Adrenal gland (tissue), 12 donors: ENCODE data around the gene ARHGAP12. TPM values are rescaled to one million over a fixed set of nuclear protein-coding genes. Genes with fewer than 3 reads are reported as not detected.
"Not testable (repeated sequence)": the region's sequence is repeated elsewhere in the genome, so short reads cannot be mapped to it uniquely, and the experiment has no call there.

ENCODE experiments used
- DNase-seq, 7 donors: peaks; one replicate each; pipeline ENCODE4 v3.0.0-alpha.2; 2019 to 2020
- H3K27ac ChIP-seq, 5 donors: fragments of 200-600 bp; sonication (generic) in 4 of 5; 1 replicate in 3 of 5; 2 replicates in 2 of 5; pipeline versions ENCODE4 v1.5.1 to v1.8.0; 2016 to 2020; ENCODE audit warnings: mild to moderate bottlenecking in 1 of 5
- H3K27me3 ChIP-seq: fragments of 200-600 bp; 2 replicates; pipeline ENCODE4 v1.8.0; 2021
- H3K36me3 ChIP-seq, 2 donors: fragments of 200-600 bp; replicated peaks in 1 of 2; 1 replicate in 1 of 2; 2 replicates in 1 of 2; pipeline versions ENCODE4 v1.5.1 to v1.8.0; 2018 to 2022
- H3K4me1 ChIP-seq, 2 donors: fragments of 200-600 bp; replicated peaks in 1 of 2; 1 replicate in 1 of 2; 2 replicates in 1 of 2; pipeline versions ENCODE4 v1.5.1 to v1.8.0; 2018 to 2021
- H3K4me3 ChIP-seq, 4 donors: fragments of 200-600 bp; sonication (generic) in 3 of 4; one replicate each; pipeline ENCODE4 v1.5.1; 2016 to 2018
- H3K9me3 ChIP-seq, 3 donors: fragments of 200-600 bp; sonication (generic) in 1 of 3; replicated peaks in 1 of 3; 1 replicate in 2 of 3; 2 replicates in 1 of 3; pipeline versions ENCODE4 v1.5.1 to v1.8.0; 2016 to 2021
- POLR2A ChIP-seq, 2 donors: fragments of 450-650 bp; IDR thresholded peaks; one replicate each; pipeline ENCODE4 v1.6.1; 2017; ENCODE audit warnings: antibody characterized with exemption in 2 of 2, mild to moderate bottlenecking in 2 of 2, moderate library complexity in 1 of 2
- WGBS, 4 donors: extraction: QIAGEN DNeasy Blood & Tissue Kit in 2 of 4; methylation state at CpG; one replicate each; pipeline versions ENCODE4 v1.1.5 to v1.1.7; 2013 to 2017; 5-methylcytosine and 5-hydroxymethylcytosine counted together
- intact Hi-C, 2 donors: fragments of 100-400 bp; cut with DNase I; formaldehyde crosslinking; loops; one replicate each; pipeline versions ENCODE4 v1.14.1 to v1.15.0; 2022 to 2023
- polyA plus RNA-seq, 3 donors: library from polyadenylated mRNA; stranded (reverse); fragments of 200-250 nt in 2 of 3; fragments of 350-450 nt in 1 of 3; fragmentation: Illumina TruSeq in 1 of 3; extraction: RNeasy Lipid Tissue Mini Kit (QIAGEN cat#74804) in 1 of 3; gene quantifications; one replicate each; pipeline ENCODE4 v1.2.3, GENCODE V29; 2013 to 2014
- total RNA-seq, 9 donors: library from RNA; depleted of rRNA in 4 of 9; stranded (reverse); fragments of >200 nt in 4 of 9; fragments of 120-200 nt in 1 of 9; fragmentation: NEBNext Ultra II Directional in 1 of 9; extraction: Animal tissue kit (Norgen Biotek cat#: 25700) in 1 of 9; gene quantifications; one replicate each; pipeline versions ENCODE4 v1.1.0 to v1.2.4, GENCODE V29; 2013 to 2023
- TF ChIP-seq, protein P1 (sequence below), 6 experiments: fragments of 450-650 bp in 4 of 6; fragments of 200-600 bp in 2 of 6; sonication (generic) in 1 of 6; IDR thresholded peaks; 1 replicate in 5 of 6; 2 replicates in 1 of 6; pipeline versions ENCODE4 v1.5.1 to v1.8.0; 2016 to 2021; ENCODE audit warnings: antibody characterized with exemption in 6 of 6, mild to moderate bottlenecking in 2 of 6, moderate library complexity in 1 of 6
- donor health status: healthy with polysubstance abuse.
- donor health status: Bipolar disorder and iron deficiency.
- donor health status: DM: yes; HTN: yes; CAD: no.
- donor health status: DM: no; HTN: no; CAD: no.
- donor health status: DM: no; HTN: no; CAD: no.
- donor health status: DM: yes; HTN: yes; CAD: no.

Gene ARHGAP12
- total and polyA plus RNA-seq, 12 donors = 26.7 to 88.6 (median 38.1) TPM

DNA sequence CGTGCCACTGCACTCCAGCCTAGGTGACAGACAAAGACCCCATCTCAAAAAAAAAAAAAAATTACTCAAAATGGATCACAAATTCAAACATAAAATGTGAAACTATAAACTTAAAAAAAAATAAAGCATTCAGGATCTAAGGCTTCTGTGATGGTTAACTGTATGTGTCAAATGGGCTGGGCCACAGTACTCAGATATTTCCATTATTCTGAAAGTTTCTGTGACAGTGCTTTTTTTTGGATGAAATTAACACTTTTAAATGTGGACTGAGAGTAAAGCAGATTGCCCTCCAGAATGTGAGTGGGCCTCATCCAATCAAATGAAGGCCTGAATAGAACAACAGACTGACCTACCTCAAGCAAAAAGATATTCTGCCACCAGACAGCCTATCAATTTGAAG, 26.0 kb downstream of the ARHGAP12 start:
- TF ChIP-seq, protein P1, sequence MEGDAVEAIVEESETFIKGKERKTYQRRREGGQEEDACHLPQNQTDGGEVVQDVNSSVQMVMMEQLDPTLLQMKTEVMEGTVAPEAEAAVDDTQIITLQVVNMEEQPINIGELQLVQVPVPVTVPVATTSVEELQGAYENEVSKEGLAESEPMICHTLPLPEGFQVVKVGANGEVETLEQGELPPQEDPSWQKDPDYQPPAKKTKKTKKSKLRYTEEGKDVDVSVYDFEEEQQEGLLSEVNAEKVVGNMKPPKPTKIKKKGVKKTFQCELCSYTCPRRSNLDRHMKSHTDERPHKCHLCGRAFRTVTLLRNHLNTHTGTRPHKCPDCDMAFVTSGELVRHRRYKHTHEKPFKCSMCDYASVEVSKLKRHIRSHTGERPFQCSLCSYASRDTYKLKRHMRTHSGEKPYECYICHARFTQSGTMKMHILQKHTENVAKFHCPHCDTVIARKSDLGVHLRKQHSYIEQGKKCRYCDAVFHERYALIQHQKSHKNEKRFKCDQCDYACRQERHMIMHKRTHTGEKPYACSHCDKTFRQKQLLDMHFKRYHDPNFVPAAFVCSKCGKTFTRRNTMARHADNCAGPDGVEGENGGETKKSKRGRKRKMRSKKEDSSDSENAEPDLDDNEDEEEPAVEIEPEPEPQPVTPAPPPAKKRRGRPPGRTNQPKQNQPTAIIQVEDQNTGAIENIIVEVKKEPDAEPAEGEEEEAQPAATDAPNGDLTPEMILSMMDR (IDR thresholded peaks at IDR 0.05) = no peak
- TF ChIP-seq POLR2A (IDR thresholded peaks at IDR 0.05) = no peak
- H3K27me3 ChIP-seq = no peaks in the 10 kb centered on the region
- 100% methylated on average over 1 of the region's 1 CpG for WGBS, 4 donors

DNA sequence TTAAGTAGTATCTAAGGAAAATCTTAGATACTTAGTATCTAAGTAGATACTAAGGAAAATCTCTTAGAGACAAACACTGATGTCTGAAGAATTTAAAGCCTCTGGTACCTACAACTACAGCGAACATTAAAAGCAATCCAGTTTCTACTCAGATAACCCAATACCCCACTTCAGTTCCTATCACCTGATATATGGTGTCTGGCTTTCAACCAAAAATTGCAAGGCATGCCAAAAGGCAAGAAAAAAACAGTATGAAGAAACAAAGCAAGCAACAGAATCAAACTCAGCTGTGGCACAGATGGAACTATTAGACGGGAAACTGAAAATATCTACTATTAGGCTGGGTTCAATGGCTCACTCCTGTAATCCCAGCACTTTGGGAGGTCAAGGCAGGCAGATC, 31.1 kb downstream of the ARHGAP12 start:
- 44 to 63% (median 50%) methylated on average over 2 of the region's 2 CpGs for WGBS, 4 donors
- H3K4me3 ChIP-seq = no peak overlapping the region
- H3K27me3 ChIP-seq = no peaks in the 10 kb centered on the region
- peaks cover 8 to 19% of the 10 kb centered on the region in 2 donors for H3K4me1 ChIP-seq
- no peak for DNase-seq
- peak overlapping the region in 2 of 5 donors; percentile 45 to 49 for H3K27ac ChIP-seq
- H3K36me3 ChIP-seq = no peaks in the 10 kb centered on the region
- intact Hi-C loops = no loop called here
- TF ChIP-seq, protein P1 (IDR thresholded peaks at IDR 0.05) = no peak
- TF ChIP-seq POLR2A (IDR thresholded peaks at IDR 0.05) = no peak
- H3K9me3 ChIP-seq = no peaks in the 10 kb centered on the region

More for the DNA sequence above, 26.0 kb downstream of the ARHGAP12 start:
- Histone ChIP-seq H3K4me3 (no peak overlapping the region), H3K4me1 (peaks cover 3 to 7% of the 10 kb centered on the region in 2 donors), H3K27ac (no peak overlapping the region), H3K9me3 (no peaks in the 10 kb centered on the region), H3K36me3 (no peaks in the 10 kb centered on the region)
- no peak for DNase-seq
- intact Hi-C loops = no loop called here

DNA sequence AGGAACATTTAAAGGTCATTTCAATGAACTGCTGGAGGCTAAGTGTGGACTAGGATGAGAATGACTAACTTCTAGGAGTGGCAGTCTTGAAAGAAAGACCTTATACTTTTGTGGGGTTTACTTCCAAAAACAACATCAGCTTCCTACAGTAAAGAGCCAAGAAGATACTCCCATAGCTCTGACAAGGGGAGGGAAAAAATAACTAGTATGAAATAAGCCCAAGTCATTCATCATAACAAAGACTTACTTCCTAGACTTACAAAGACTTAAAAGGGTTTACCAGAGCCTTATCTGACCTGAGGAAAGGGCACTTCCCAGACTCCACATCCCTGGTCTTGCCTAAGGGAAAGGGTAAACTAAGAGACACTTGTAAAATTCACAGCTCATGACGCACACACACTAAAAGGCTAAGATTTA, 31.7 kb downstream of the ARHGAP12 start:
- peaks cover 8 to 19% of the 10 kb centered on the region in 2 donors for H3K4me1 ChIP-seq
- no peaks in the 10 kb centered on the region for H3K36me3 ChIP-seq
- intact Hi-C loops = no loop called here
- H3K9me3 ChIP-seq = no peaks in the 10 kb centered on the region
- 78 to 87% (median 83%) methylated on average over 1 of the region's 1 CpG for WGBS, 4 donors
- no peak for TF ChIP-seq POLR2A (IDR thresholded peaks at IDR 0.05)
- TF ChIP-seq, protein P1 (IDR thresholded peaks at IDR 0.05) = no peak
- H3K4me3 ChIP-seq = no peak overlapping the region
- DNase-seq = no peak
- no peaks in the 10 kb centered on the region for H3K27me3 ChIP-seq
- H3K27ac ChIP-seq = peak overlapping the region in 2 of 5 donors; percentile 45 to 49

DNA sequence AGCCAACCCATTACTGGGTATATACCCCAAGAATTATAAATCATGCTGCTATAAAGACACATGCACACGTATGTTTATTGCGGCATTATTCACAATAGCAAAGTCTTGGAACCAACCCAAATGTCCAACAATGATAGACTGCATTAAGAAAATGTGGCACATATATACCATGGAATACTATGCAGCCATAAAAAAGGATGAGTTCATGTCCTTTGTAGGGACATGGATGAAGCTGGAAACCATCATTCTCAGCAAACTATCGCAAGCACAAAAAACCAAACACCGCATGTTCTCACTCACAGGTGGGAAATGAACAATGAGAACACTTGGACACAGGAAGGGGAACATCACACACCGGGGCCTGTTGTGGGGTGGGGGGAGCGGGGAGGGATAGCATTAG, 32.9 kb downstream of the ARHGAP12 start:
- H3K27me3 ChIP-seq, H3K4me3 ChIP-seq, H3K36me3 ChIP-seq, intact Hi-C loops, H3K27ac ChIP-seq, H3K9me3 ChIP-seq, DNase-seq: not testable (repeated sequence)
- WGBS, 4 donors = 96 to 100% (median 97%) methylated on average over 6 of the region's 6 CpGs
- H3K4me1 ChIP-seq = peaks cover 8 to 19% of the 10 kb centered on the region in 2 donors

DNA sequence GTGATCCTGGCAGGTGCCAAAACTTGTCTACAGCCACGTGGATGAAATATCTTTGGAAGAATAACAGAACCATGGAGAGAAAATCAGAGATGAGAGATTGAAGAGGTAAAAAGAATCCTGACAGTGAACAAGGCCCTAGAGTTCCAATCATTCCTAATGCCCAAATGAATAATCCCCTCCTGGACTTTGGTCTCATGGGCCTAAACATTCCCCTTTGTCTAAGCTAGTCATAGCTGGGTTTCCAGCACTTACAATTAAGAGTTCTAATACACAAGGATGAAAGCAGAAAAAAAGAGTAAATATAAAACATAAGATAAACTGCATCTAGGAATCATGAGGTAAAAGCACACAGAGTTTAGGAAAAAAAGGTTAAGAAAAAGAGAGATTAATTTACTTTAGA, 40.2 kb downstream of the ARHGAP12 start:
- peaks cover 0 to 11% of the 10 kb centered on the region in 2 donors for H3K4me1 ChIP-seq
- H3K27me3 ChIP-seq = no peaks in the 10 kb centered on the region
- 76 to 85% (median 82%) methylated on average over 1 of the region's 1 CpG for WGBS, 4 donors
- no peak overlapping the region for H3K27ac ChIP-seq
- H3K36me3 ChIP-seq = no peaks in the 10 kb centered on the region
- DNase-seq = no peak
- intact Hi-C loops = no loop called here
- TF ChIP-seq, protein P1 (IDR thresholded peaks at IDR 0.05) = no peak
- TF ChIP-seq POLR2A (IDR thresholded peaks at IDR 0.05) = no peak
- H3K4me3 ChIP-seq = no peak overlapping the region
- no peaks in the 10 kb centered on the region for H3K9me3 ChIP-seq
